NCI-H345 treated with DMSO at 0.1 percent for 48 hours (cell line): ENCODE data around the gene GHDC.
"Not testable (repeated sequence)": the region's sequence is repeated elsewhere in the genome, so short reads cannot be mapped to it uniquely, and the experiment has no call there.

ENCODE experiments used
- DNase-seq: peaks from one replicate; lab custom pipeline; 2025; ENCODE audit not compliant: unreplicated experiment; lab: John Stamatoyannopoulos, UW

Gene GHDC

GRCh38 chr17:42159796-42160530 lies 34.3 kb downstream of the GHDC start:
- DNase-seq = no peak

GRCh38 chr17:42155614-42156045 lies 38.7 kb downstream of the GHDC start:
- DNase-seq = no peak

GRCh38 chr17:42153919-42154742 lies 40.2 kb downstream of the GHDC start:
- DNase-seq = no peak

- DNase-seq = no peak
Observed at GRCh38 chr17:42146911-42147607, 47.2 kb downstream of the GHDC start.

- DNase-seq = not testable (repeated sequence)
Observed at GRCh38 chr17:42143138-42143537, 51.2 kb downstream of the GHDC start.

GRCh38 chr17:42142371-42142896 lies 51.9 kb downstream of the GHDC start:
- no peak for DNase-seq

GRCh38 chr17:42141382-42141781 lies 52.9 kb downstream of the GHDC start:
- no peak for DNase-seq

GRCh38 chr17:42140690-42141089 lies 53.6 kb downstream of the GHDC start:
- not testable (repeated sequence) for DNase-seq
